ENCODE measurements around the gene B4GALNT1. TPM values are rescaled to one million over a fixed set of nuclear protein-coding genes. Genes with fewer than 3 reads are reported as not detected.

B4GALNT1 gene
- total and polyA plus RNA-seq, 2 experiments from 2014 or later: 0.97 to 1.2 TPM

GRCh38 chr12:57576613-57577160, 56.3 kb downstream of the B4GALNT1 start:
- Histone ChIP-seq H3K27me3 (no peaks in the 10 kb centered on the region), H3K79me2 (no peaks in the 10 kb centered on the region), H3K9me3 (ENCODE audit: low read depth) (no peaks in the 10 kb centered on the region), H2AFZ (no peak overlapping the region), H4K20me1 (ENCODE audit: insufficient read depth, poor library complexity, severe bottlenecking) (no peaks in the 10 kb centered on the region), H3K27ac (peak overlapping the region; percentile 73), H3K36me3 (replicated peaks; ENCODE audit: insufficient read depth, low read depth) (no peaks in the 10 kb centered on the region), H3K9me2 (replicated peaks; ENCODE audit: insufficient read depth) (no peaks in the 10 kb centered on the region), H3K4me1 (ENCODE audit: insufficient read depth) (peaks cover 12% of the 10 kb centered on the region), H3K4me2 (peak overlapping the region; percentile 13), H3K4me3 (no peak overlapping the region)
- no peak for TF ChIP-seq EZH2 (IDR thresholded peaks at IDR 0.05; ENCODE audit: borderline replicate concordance)
- TF ChIP-seq CTCF (IDR thresholded peaks at IDR 0.05; ENCODE audit: poor library complexity): no peak
- TF ChIP-seq EZH2phosphoT487 (IDR thresholded peaks at IDR 0.05; ENCODE audit: low read depth, severe bottlenecking, unreplicated experiment): no peak
- 87% methylated on average over 9 of the region's 9 CpGs for WGBS (ENCODE audit: low lambda C conversion rate, missing lambda C conversion rate)
- DNase-seq (ENCODE audit: low spot score): no peak

Other genes with a start within 250 kb of the B4GALNT1 start
- 22.8 and 28.7 TPM in 2 replicates for gene R3HDM2, start 202.2 kb downstream of the B4GALNT1 start, total RNA-seq
- gene R3HDM2, start 202.2 kb downstream of the B4GALNT1 start, polyA plus RNA-seq: 13.4 and 17.1 TPM in 2 replicates
- gene INHBC, start 198.4 kb downstream of the B4GALNT1 start, total RNA-seq: 1.3 and 1.8 TPM in 2 replicates
- gene INHBC, start 198.4 kb downstream of the B4GALNT1 start, polyA plus RNA-seq: 1.5 and 3.4 TPM in 2 replicates
- gene INHBE, start 177.9 kb downstream of the B4GALNT1 start, total RNA-seq: 44.2 and 45.9 TPM in 2 replicates
- gene INHBE, start 177.9 kb downstream of the B4GALNT1 start, polyA plus RNA-seq: 6.1 and 15.1 TPM in 2 replicates
- 5.9 and 7.6 TPM in 2 replicates for gene GLI1, start 173.4 kb downstream of the B4GALNT1 start, total RNA-seq
- 5.1 and 6.0 TPM in 2 replicates for gene GLI1, start 173.4 kb downstream of the B4GALNT1 start, polyA plus RNA-seq
- gene ARHGAP9, start 153.3 kb downstream of the B4GALNT1 start, total RNA-seq: 0.44 and 2.0 TPM in 2 replicates
- gene ARHGAP9, start 153.3 kb downstream of the B4GALNT1 start, polyA plus RNA-seq: 2.2 and 3.6 TPM in 2 replicates
- gene MARS1, start 145.1 kb downstream of the B4GALNT1 start, total RNA-seq: 117 and 124 TPM in 2 replicates
- 147 and 158 TPM in 2 replicates for gene MARS1, start 145.1 kb downstream of the B4GALNT1 start, polyA plus RNA-seq
- gene DDIT3, start 112.7 kb downstream of the B4GALNT1 start, total RNA-seq: 92.7 and 105 TPM in 2 replicates
- 133 and 145 TPM in 2 replicates for gene DDIT3, start 112.7 kb downstream of the B4GALNT1 start, polyA plus RNA-seq
- gene MBD6, start 110.4 kb downstream of the B4GALNT1 start, total RNA-seq: 6.6 and 7.0 TPM in 2 replicates
- 35.2 and 39.8 TPM in 2 replicates for gene MBD6, start 110.4 kb downstream of the B4GALNT1 start, polyA plus RNA-seq
- gene DCTN2, start 86.0 kb downstream of the B4GALNT1 start, total RNA-seq: 122 and 124 TPM in 2 replicates
- 110 and 112 TPM in 2 replicates for gene DCTN2, start 86.0 kb downstream of the B4GALNT1 start, polyA plus RNA-seq
- 0.03 and 0.16 TPM in 2 replicates for gene KIF5A, start 83.2 kb downstream of the B4GALNT1 start, total RNA-seq
- gene KIF5A, start 83.2 kb downstream of the B4GALNT1 start, polyA plus RNA-seq: 0.18 TPM in 2 replicates
- gene PIP4K2C, start 42.0 kb downstream of the B4GALNT1 start, total RNA-seq: 30.0 and 41.6 TPM in 2 replicates
- gene PIP4K2C, start 42.0 kb downstream of the B4GALNT1 start, polyA plus RNA-seq: 32.3 and 34.2 TPM in 2 replicates
- 17.7 and 19.9 TPM in 2 replicates for gene DTX3, start 28.4 kb downstream of the B4GALNT1 start, total RNA-seq
- 31.2 and 42.9 TPM in 2 replicates for gene DTX3, start 28.4 kb downstream of the B4GALNT1 start, polyA plus RNA-seq
- gene ARHGEF25, start 21.8 kb downstream of the B4GALNT1 start, total RNA-seq: 9.0 and 12.6 TPM in 2 replicates
- 0.29 and 1.3 TPM in 2 replicates for gene ARHGEF25, start 21.8 kb downstream of the B4GALNT1 start, polyA plus RNA-seq
- 303 and 366 TPM in 2 replicates for gene OS9, start 60.9 kb upstream of the B4GALNT1 start, total RNA-seq
- gene OS9, start 60.9 kb upstream of the B4GALNT1 start, polyA plus RNA-seq: 243 and 250 TPM in 2 replicates
- gene AGAP2, start 105.5 kb upstream of the B4GALNT1 start, total RNA-seq: 0.33 and 0.76 TPM in 2 replicates
- 0.04 TPM in 2 replicates for gene AGAP2, start 105.5 kb upstream of the B4GALNT1 start, polyA plus RNA-seq
- gene TSPAN31, start 111.8 kb upstream of the B4GALNT1 start, total RNA-seq: 77.6 and 81.3 TPM in 2 replicates
- 54.9 and 69.2 TPM in 2 replicates for gene TSPAN31, start 111.8 kb upstream of the B4GALNT1 start, polyA plus RNA-seq
- gene CDK4, start 119.1 kb upstream of the B4GALNT1 start, total RNA-seq: 306 and 339 TPM in 2 replicates
- 308 and 315 TPM in 2 replicates for gene CDK4, start 119.1 kb upstream of the B4GALNT1 start, polyA plus RNA-seq
- gene MARCHF9, start 121.9 kb upstream of the B4GALNT1 start, total RNA-seq: 14.6 and 16.9 TPM in 2 replicates
- gene MARCHF9, start 121.9 kb upstream of the B4GALNT1 start, polyA plus RNA-seq: 13.6 and 14.8 TPM in 2 replicates
- 0.23 and 2.9 TPM in 2 replicates for gene CYP27B1, start 133.9 kb upstream of the B4GALNT1 start, total RNA-seq
- gene CYP27B1, start 133.9 kb upstream of the B4GALNT1 start, polyA plus RNA-seq: 0.89 and 2.3 TPM in 2 replicates
- 8.6 and 8.8 TPM in 2 replicates for gene METTL1, start 138.9 kb upstream of the B4GALNT1 start, total RNA-seq
- 26.1 and 31.1 TPM in 2 replicates for gene METTL1, start 138.9 kb upstream of the B4GALNT1 start, polyA plus RNA-seq
- gene EEF1AKMT3, start 139.4 kb upstream of the B4GALNT1 start, total RNA-seq: 5.5 and 7.6 TPM in 2 replicates
- 4.5 and 10.3 TPM in 2 replicates for gene EEF1AKMT3, start 139.4 kb upstream of the B4GALNT1 start, polyA plus RNA-seq
- 15.7 and 25.9 TPM in 2 replicates for gene TSFM, start 149.6 kb upstream of the B4GALNT1 start, total RNA-seq
- 38.9 and 46.8 TPM in 2 replicates for gene TSFM, start 149.6 kb upstream of the B4GALNT1 start, polyA plus RNA-seq
- 1.0 and 2.4 TPM in 2 replicates for gene AVIL, start 185.5 kb upstream of the B4GALNT1 start, total RNA-seq
- 0.93 and 1.3 TPM in 2 replicates for gene AVIL, start 185.5 kb upstream of the B4GALNT1 start, polyA plus RNA-seq
- gene CTDSP2, start 213.5 kb upstream of the B4GALNT1 start, total RNA-seq: 96.8 and 107 TPM in 2 replicates
- gene CTDSP2, start 213.5 kb upstream of the B4GALNT1 start, polyA plus RNA-seq: 59.3 and 75.9 TPM in 2 replicates

Measured in hepatocyte (in vitro differentiated cells).